HG02973 (cell line): ENCODE data around the gene KCNMB1.
A peak's percentile ranks its signal among the peaks of the same experiment; 100 is the strongest.

ENCODE experiments used
- ATAC-seq: cut with Tn5 transposase; IDR thresholded peaks from one replicate; pipeline ENCODE4 v1.9.1; 2021; ENCODE audit warnings: moderate library complexity; ENCODE audit not compliant: unreplicated experiment

KCNMB1 gene

DNA sequence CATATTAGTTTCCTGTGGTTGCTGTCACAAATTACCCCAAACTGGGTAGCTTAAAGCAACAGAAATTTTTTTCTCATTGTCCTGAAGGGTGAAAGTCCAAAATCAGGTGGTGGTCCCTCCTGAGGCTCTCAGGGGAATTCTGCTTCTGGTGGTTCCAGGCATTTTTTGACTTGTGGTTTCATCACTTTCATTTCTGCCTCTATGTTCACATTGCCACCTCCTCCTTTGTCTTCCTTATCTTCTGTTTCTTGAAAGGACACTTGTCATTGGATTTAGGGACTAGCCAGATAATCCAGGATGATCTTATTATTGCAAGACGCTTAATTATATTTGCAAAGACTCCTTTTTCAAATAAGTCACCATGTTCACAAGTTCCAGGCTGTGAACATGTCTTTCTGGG is 43.2 kb downstream of the KCNMB1 start:
- no peak for ATAC-seq

GRCh38 chr5:170343177-170343576 is 46.0 kb downstream of the KCNMB1 start:
- no peak for ATAC-seq

GRCh38 chr5:170342153-170342725 is 46.9 kb downstream of the KCNMB1 start:
- no peak for ATAC-seq

- no peak for ATAC-seq
Observed at GRCh38 chr5:170341545-170341944, 47.6 kb downstream of the KCNMB1 start.

DNA sequence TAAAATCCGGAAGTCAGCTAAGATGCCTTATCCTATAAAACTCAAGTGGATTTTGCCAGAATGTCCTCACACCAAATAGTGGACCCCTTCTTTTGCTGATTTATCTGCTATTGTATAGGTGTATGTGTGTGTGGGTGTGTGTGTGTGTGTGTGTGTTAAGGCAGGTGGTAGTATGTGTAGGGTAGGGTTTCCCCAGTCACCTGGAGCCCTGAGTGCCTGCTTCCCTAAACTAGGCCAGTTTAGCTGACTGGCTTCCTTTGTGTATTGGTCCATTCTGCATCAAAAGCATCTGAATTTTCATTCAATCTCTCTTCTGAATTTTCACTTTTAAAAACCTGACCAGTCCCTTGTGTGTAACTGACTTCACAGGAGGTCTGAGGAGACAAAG is 49.4 kb downstream of the KCNMB1 start:
- no peak for ATAC-seq

DNA sequence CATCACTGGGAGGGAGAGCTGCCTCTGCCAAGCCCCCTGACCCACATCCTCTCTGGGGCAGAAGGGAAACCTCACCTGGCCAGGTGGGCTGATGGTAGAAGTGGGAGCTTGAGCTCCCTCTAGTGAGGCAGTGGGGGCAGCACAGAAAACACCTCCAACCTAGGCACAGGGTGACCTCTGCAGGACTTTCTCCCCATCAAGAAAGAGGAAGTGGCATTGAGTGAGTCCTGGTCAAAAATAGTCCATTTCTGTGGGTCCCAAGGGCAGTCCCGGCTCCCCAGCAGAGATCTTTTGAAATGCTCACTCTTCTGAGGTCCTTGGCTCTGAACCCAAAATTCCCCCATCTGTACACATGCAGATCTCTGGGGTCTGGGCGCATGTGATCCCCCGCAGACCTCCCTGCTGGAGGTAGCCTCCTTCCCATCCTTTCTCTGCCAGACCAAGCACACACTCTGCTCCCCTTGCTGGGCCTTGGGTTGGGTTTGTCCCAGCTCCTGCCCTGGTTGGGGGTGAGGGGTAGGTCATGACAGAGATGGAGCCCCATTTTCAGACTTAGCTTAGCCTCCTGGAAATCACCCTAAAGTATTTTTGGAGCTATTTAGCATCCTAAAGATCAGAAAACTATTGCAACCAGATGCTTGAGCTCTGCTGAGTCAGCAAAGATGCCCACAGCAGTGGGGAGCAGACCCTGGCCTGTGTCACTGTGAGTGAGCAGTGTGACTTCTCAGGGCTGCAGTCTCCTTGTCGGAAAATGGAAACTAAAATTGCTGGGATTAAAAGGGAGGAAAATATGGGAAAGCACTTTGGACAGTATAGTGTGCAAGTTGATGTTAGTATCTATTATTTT is 50.0 kb downstream of the KCNMB1 start:
- peak; percentile 73 for ATAC-seq

- ATAC-seq: no peak
Observed at GRCh38 chr5:170338291-170338690, 50.9 kb downstream of the KCNMB1 start.

DNA sequence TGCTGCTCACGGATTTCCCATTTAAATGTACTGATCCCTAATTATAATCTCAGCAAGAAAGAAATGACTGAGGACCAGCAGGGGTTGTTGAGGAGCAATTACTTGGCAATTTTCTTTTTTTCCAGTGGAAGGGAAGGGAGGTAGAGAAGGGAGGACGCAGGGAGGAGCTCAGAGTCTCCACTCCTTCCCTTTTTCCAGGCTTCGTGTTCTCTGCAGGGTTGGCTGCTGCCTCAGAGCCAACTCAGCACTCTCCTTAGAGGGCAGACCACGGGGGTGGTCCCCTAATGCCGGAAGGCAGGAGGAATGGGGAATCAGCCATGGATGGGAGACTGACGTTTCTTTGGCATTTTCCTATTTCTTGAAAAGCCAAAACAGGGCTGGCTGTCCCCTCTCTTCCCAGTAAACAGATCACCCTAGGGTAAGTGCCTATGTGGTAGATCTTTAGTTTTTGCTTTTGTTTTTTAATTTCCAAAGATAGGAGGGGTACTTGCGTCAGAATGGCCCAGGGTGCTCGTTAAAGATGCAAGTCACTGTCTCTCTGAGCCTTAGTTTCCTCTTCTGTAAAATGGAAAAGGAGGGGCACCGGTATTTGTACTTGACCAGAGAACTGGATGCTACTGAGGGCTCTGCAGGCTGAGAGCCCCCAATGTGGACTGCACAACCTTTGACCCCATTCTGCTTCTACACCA is 52.0 kb downstream of the KCNMB1 start:
- no peak for ATAC-seq

DNA sequence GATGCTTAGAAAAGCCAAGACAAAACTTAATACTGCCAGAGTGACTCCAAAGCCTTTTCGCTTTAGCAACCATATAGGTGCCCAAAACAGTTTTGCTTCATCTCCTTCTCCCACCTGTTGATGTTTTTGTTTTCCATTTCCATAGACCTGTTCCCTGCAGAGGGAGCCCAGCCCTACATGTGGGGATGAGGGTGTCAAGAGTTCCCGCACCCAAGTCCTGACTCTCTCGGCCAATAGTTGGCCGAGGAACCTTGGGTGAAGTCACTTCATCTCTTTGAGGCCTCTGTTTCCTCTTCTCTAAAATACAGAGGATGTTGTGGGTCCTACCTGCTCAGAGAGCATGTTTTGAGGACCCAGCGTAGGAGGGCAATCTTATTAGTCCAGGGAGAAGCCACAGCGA is 53.1 kb downstream of the KCNMB1 start:
- no peak for ATAC-seq

GRCh38 chr5:170334626-170335025 is 54.5 kb downstream of the KCNMB1 start:
- ATAC-seq: no peak

GRCh38 chr5:170333161-170333910 is 55.8 kb downstream of the KCNMB1 start:
- peak; percentile 27 for ATAC-seq

DNA sequence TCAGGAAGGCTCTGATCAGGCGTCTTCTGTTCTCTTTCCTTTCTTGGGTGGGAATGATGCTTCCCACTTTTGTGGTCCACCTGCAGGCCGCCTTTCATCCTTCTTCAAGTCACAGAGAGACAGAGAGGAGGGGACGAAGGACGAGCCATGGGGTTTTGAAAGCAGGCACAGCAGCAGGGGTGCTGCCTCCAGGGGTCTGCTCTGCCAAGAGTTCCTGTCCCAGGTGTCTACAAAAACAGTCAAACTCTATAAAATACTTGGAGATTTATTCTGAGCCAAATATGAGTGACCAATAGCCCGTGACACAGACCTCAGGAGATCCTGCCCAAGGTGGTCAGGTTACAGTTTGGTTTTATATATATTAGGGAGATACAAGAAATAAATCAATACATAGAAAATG is 57.1 kb downstream of the KCNMB1 start:
- no peak for ATAC-seq

GRCh38 chr5:170330568-170331054 is 58.6 kb downstream of the KCNMB1 start:
- no peak for ATAC-seq

DNA sequence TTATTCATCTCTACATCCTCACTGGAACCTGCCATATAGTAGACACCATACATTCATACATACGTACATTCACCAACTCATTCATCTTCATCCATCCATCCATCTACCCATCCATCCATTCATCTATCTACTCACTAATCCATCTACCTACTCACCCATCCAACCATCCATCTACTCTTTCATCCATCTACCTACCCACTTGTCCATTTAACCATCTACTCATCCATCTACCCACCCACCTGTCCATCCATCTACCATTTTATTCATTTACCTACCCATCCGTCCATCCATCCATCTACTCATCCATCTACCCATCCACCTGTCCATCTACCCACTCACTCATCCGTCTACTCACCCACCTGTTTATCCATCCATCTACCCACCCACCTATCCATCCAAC is 59.6 kb downstream of the KCNMB1 start:
- ATAC-seq: no peak

DNA sequence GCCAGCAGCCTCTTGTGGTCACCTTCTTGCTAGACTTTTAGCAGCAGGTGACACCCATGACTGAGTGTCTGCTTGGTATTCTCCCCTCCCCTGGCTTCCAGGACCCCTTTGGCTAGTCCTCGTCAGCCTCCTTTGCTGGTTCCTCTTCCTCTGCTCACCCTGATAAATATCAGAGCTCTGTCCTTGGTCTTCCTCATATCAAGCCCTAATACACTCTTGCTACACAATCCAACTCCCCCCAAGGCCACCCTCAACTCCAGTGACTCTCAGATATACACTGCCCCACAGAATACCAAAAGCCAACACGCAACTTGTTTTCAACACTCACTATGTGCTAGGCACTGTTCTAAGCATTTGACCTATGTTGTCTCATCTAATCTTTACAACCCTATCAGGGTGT is 61.3 kb downstream of the KCNMB1 start:
- ATAC-seq: no peak

DNA sequence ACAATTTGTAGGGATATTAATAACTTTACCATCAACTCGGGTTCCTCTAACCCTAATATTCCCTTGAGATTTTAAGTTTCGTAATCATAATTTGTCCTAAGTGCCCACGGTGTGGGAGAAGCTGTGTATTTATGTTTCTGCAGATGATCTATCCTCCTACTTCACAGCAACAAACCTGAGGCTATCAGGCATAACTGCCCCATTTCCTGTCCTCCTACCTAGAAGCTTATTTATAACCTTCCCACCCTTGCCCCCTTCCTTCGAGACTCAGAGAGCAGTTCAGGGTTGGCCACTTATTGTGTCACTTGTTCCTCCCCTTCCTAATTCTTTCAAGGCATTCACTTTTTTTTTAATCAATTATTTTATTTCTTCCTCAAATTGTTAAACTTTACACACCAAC is 62.0 kb downstream of the KCNMB1 start:
- ATAC-seq: no peak
